SHP77 treated with DMSO at 0.1 percent for 48 hours (cell line): ENCODE measurements around the gene LINGO4.

Experiments used
- DNase-seq: peaks from one replicate; lab custom pipeline; 2025; lab: John Stamatoyannopoulos, UW

Gene LINGO4

GRCh38 chr1:151805066-151805820 is at the start of gene LINGO4:
LINGO4 (minus strand) TSS chr1:151805419; CDS start chr1:151802704, 2,715 bp downstream.
- no peak for DNase-seq

GRCh38 chr1:151854658-151855057 is 49.4 kb upstream of the LINGO4 start:
- DNase-seq = no peak

DNA sequence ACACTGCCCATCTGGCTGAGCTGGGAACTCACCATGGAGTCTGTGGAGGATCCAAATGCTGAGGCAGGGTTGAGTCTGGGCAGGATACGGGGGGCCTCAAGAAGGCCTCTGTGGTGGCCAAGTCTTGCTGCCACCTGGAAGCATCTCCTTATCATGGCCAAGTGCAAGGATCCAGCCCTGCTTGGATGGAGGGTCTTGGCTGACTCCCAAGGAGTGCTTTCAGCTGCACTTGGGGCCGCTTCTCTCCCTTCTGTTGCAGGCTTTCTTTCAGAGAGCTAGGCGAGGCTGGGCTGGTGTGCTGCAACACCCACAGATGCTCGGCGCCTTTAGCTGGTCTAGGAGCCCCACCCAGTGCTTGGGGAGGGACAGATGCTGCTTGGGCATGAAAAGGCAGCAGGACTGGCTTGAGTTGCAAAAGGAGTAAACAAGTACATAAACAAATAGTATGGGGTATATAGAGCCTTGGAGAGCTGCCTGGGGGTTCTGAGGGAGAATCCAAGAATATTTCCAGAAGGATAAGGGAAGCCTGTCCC is 48.3 kb upstream of the LINGO4 start, which contains the start of gene THEM5:
Gene THEM5 (minus strand): TSS at position 302 of the 533 bp plus-strand sequence. CDS start 147 bp downstream, at position 155.
- no peak for DNase-seq

DNA sequence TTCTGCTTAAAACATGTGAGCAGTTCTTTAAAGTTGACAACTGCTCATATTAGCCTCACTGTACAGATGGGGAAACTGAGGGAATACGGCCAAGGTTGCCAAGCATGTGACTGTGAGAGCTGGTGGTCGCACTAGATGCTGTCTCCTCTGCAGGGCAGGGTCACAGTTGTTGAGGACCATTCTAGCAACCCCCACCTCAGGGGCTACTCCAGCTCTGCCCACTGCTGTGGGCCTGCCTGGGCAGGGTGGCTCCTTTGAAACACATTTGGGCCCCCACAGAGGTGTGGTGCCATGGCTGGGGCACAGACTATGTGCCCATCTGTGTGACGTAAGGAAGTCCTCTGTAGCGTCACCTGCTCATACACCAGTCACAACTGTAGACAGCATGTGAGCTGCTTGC is 47.5 kb upstream of the LINGO4 start:
- DNase-seq = no peak

DNA sequence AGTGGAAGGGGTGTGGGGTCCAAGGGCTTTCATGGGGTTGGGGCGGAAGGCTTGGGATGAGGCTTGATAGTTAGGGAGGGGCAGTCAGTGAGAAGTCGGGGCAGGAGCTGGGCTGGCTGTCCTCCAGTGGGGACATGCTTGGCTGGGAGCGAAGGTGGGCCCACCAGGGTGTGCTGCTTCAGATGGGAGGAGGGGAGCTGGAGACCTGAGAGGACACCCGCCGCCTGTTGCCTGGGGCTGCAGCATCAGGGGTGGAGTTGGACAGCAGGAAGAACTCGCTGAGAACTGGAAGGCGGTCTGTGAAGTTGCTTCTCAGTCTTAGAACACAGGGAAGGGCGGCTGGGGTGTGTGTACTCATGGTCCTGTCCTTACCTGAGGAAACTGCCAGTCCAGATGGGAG is 46.7 kb upstream of the LINGO4 start:
- DNase-seq = no peak

DNA sequence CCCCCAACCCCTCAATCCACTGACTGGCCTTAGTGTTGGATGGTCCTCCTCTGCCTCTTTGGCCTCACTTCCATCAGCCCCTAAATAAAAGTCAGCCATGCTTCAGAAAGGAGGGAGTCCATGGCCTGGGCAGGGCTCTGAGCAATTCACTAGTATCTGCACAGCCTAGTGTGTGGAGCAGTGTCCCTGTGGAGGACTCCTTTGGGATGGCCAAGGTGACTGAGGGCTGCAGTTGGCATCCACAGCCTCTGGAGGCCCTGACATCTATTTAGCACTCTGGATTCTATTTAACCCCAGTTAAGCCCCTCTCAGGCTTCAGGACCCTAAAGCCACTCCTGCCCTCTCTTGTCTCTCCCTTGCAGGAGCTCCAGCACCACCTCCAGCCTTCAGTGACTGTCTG is 44.7 kb upstream of the LINGO4 start:
- no peak for DNase-seq

- DNase-seq = no peak
Observed at GRCh38 chr1:151849126-151849525, 43.9 kb upstream of the LINGO4 start.

DNA sequence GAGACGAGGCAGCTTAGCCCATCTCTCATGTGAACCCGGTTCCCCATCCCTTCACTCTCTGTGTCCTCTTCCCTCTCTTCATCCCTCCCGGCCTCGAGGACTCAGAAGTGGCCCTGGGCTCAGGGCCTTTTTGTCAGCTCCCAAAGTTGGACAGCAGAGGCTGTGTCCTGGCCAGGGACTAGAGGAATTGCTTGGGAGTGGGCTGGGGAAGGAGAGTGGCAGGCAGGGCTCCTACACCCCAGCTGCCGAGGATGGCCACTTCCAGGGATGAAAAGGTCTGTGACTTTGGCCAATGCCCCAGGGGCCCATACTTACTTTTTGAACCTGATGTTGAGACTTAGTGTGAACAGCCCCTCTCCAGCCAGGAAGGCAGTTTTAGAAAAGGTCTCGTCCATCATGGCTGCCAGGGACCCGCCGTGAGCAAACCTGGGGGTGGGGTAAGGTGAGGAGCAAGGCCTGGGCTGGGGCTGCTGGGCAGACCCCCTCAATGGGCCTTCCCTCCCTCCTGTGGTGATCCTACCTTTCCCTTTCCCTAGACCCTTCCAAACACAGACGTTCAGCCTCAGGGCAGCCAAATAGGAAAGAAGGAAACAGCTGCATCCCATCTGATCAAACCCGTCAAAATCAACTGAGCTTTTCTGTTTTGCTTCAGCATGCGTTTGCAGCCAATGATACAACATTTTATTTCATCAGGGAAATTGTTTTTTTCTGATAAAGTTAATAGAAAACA is 42.8 kb upstream of the LINGO4 start:
- DNase-seq = no peak

DNA sequence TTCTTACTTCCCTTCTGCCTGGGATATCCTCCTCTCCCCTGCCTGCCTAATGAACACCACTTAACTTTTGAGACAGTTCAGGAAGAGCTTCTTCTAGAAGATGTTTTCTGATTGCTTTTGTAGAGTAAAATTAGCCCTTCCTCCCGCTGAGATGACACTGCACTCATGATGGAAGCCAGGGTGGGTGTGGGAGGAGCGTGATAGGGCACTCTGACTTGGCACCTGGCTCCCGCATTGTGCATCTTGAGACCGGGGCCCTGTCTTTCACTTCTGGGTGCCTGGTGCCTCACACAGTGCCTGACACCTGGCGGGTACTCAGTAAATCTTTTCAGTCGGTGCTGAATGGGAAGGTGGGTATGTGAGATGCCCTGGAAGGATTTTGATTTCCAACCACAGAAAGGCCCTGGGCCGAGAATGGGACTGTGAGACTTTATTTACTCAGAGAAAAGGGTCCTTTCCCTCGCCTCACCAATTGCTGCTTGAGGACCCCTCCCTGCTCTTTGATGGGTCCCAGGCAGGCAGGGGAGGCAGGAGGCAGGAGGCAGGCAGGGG is 41.5 kb upstream of the LINGO4 start:
- DNase-seq = no peak

GRCh38 chr1:151846062-151846568 is 40.9 kb upstream of the LINGO4 start:
- DNase-seq = no peak

DNA sequence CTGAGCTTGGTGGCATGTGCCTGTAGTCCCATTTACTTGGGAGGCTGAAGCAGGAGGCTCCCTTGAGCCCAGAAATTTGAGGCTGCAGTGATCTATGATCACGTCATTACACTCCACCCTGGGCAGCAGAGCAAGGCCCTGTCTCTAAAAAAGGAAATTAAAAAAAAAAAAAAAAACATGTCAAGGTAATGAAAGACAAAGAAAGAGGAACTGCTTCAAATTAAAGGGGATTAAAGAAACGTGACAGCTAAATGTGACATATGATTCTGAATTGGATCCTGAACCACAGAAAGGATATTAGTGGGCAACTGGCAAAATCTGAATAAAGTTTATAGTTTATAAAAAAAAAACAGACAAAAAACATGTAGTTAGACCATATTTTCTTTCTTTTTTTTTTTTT is 38.2 kb upstream of the LINGO4 start:
- DNase-seq = no peak

GRCh38 chr1:151841141-151841540 is 35.9 kb upstream of the LINGO4 start:
- no peak for DNase-seq

DNA sequence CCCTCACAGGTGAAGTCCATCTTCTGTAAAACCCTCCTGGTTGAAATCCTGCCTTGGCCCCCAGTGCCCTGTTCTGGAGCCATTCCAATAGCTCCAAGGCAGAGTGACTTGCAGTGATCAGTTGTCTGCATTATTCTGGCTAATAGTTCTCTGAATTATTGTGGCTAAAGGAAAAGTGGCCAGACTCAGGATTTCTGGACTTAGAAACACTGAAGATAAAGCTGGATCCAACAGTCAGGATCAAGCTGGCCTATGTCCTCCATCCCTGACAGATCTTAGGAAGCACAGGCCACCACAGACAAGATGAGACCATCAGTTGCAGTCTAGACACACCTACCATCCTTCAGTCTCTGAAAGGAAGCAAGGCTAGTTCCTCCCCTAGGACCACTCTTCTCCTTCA is 35.2 kb upstream of the LINGO4 start:
- no peak for DNase-seq

GRCh38 chr1:151839457-151840403 is 34.5 kb upstream of the LINGO4 start, which contains the start of gene C2CD4D:
C2CD4D (minus strand) TSS chr1:151839820; CDS start chr1:151838989, 831 bp downstream.
- peak; percentile 41 for DNase-seq

DNA sequence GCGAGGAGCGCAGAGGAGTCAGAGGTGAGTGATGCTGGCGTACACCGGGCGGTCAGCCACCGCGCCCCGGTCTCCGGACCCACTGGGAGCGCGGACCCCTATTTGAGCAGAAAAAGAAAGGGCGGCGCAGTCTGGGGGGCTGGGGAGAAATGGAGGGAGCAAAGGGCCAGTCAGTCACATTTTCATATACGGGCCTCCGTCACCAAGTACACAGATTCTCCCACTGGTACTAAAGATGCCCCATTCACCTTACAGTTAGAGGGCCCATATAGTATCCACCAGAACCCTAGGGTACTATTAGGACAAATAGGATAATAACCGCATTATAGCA is 33.8 kb upstream of the LINGO4 start:
- no peak for DNase-seq

DNA sequence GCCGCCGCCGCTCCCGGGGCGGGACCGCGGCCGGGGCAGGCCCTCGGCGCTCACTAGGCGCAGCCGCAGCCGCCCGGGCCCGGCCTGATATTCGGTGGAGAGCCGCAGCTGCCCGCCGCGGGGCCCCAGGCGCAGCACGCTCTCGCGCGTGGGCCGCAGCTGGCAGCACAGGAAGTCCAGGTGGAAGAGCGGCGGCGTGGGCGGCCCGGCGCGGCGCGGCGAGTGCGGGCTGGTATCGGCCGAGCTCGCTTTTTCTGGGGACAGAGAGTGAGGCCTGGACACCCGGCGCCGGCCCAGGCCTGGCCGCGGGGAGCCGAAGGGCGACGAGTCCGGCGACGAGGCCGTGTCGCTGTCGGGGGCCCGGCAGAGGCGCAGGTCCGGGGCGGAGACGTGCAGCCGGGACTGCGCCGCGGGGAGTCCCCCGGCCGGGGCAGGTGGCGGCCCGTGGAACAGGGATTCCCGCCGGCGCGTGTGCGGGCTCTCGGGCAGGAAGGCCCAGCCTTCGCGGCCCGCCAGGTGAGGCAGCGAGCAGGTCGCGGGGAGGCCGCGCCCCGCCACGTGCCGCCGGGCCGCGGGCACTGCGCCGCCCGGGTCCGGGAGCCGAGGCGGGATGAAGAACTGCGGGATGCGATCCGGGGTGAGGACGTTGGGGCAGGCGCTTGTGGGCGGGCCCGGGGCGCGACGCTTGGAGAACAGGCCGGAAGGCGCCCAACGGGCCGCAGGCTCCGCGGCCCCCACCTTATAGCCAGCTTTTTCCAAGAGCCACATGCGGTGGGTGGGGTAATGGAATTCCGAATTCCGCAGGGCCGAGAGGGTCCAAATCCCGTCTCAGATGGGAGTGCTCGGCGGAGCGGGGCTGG is 33.2 kb upstream of the LINGO4 start:
- DNase-seq = no peak

DNA sequence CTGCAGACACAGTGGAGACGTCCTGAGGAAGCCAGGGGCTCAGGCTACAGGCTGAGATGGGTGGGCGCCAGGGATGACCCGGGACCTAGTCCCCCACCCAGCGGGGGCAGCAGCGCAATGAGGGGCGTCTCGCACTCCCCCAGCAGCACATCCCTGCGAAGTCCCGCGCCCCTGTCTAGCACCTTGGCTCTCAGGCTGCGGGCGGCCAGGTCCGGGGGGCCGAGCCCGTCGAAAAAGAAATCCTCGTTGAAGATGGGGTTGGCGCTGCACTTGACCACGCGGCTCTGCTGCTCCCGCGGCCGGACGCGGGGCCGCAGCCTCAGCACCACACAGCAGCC is 32.6 kb upstream of the LINGO4 start:
- DNase-seq = no peak

DNA sequence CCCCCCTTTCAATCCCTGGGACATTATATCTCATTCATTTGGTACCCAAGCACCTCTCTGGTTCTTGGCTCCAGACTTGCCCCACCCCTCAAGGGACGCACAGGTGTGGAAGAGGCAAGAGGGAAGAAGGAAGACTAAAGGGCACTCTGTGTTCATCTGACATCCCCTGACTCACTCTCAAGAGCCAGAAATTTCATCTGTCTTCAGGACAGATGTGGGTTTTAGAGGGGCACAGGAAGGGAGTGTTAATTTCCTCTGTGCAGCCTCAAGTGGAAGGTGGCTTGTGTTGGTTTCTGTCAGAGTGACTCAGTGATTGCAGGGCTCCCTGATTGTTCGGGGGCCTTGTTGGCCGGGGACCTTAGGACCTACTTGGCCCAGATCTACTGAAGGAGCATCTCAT is 32.0 kb upstream of the LINGO4 start:
- no peak for DNase-seq

DNA sequence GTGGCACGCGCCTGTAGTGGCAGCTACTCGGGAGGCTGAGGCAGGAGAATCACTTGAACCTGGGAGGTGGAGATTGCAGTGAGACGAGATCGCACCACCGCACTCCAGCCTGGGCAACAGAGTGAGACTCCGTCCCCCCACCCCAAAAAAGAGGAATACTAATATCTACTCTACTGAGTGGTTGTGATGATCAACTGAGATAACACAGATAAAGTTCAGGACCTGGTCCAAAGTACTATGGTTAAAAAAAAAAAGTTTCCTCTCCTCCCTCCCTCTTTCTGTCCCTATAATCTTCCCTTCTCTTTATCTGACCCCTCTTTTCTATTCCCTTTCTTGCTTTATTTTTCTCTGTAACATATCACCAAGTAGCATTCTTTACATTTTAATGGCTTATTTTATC is 30.4 kb upstream of the LINGO4 start:
- DNase-seq = no peak

DNA sequence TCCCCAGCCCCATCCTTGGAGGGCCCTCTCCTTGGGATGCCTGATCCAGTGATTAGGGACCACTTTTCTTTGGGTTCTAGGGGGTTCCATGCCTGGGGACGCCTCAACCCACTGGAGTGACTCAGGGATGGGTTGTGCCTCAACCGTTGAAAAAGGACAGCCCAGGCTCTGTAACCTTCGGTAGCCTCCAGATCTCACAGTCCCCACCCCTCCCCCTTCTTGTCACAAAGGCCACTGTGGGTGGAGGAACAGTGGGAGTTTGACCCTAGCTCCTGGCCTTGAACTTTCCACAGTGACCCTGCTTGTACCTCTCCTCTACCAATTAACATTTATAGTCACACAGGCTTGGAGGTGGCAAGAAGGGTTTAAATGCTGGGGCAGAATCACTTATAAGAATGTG is 29.0 kb upstream of the LINGO4 start:
- DNase-seq = no peak
